GM19397 (cell line): ENCODE measurements around the gene POU1F1.
"Not testable (repeated sequence)": the region's sequence is repeated elsewhere in the genome, so short reads cannot be mapped to it uniquely, and the experiment has no call there.

Experiments
- ATAC-seq: cut with Tn5 transposase; IDR thresholded peaks from one replicate; pipeline ENCODE4 v1.9.1; 2021; ENCODE audit warnings: mild to moderate bottlenecking, moderate library complexity; ENCODE audit not compliant: unreplicated experiment

The POU1F1 gene

GRCh38 chr3:87260270-87260669 lies 16.1 kb downstream of the POU1F1 start:
- no peak for ATAC-seq

- ATAC-seq: no peak
These were observed 26.4 kb downstream of the POU1F1 start for GRCh38 chr3:87250009-87250408.

- ATAC-seq: no peak
These were observed 27.6 kb downstream of the POU1F1 start for GRCh38 chr3:87248831-87249230.

- ATAC-seq: not testable (repeated sequence)
These were observed 28.2 kb downstream of the POU1F1 start for GRCh38 chr3:87248231-87248630.

- no peak for ATAC-seq
These were observed 29.0 kb downstream of the POU1F1 start for GRCh38 chr3:87247430-87247773.

- ATAC-seq: no peak
These were observed 29.5 kb downstream of the POU1F1 start for GRCh38 chr3:87246662-87247429.

GRCh38 chr3:87236093-87236492 lies 40.3 kb downstream of the POU1F1 start:
- ATAC-seq: no peak

GRCh38 chr3:87233805-87234204 lies 42.6 kb downstream of the POU1F1 start:
- no peak for ATAC-seq

GRCh38 chr3:87229113-87229512 lies 47.3 kb downstream of the POU1F1 start:
- ATAC-seq: no peak

- ATAC-seq: no peak
These were observed 48.1 kb downstream of the POU1F1 start for GRCh38 chr3:87228316-87228715.

GRCh38 chr3:87227835-87228144 lies 48.6 kb downstream of the POU1F1 start:
- no peak for ATAC-seq

GRCh38 chr3:87227104-87227834 lies 49.1 kb downstream of the POU1F1 start, which contains the start of gene CHMP2B:
CHMP2B (plus strand) TSS chr3:87227309; CDS start chr3:87227523, 214 bp downstream.
- ATAC-seq: peak; percentile 97

- no peak for ATAC-seq
These were observed 50.7 kb downstream of the POU1F1 start for GRCh38 chr3:87225659-87226058.

GRCh38 chr3:87219611-87220010 lies 56.8 kb downstream of the POU1F1 start:
- ATAC-seq: no peak

GRCh38 chr3:87218560-87218959 lies 57.8 kb downstream of the POU1F1 start:
- no peak for ATAC-seq
